Measurements from ENCODE around the gene COQ9.

The COQ9 gene

DNA sequence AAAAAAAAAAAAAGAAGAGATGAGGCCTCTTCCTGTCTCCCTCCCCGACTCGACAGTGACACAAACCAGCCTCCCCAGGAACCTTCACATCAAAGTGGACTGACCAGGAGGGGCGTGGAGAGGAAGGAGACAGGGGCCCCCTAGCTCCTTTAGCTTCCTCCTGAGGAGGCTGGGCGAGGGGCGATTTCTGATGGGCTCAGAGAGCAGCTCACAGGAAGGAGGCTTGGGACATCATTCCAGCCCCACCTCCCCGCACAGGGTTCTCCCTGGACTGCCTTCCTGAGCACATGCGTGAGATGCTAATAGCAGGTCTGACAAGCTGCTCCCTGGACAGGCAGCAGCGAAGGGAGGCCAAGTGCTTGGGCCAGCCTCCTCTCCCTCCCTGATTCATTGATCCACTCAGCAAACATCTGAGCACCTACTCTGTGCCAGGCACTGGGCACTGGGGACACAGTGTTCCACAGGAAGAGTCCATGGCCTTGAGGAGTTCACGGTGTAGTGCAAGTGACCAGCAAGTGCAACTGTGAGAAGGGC lies 53.4 kb downstream of the COQ9 start:
- TF ChIP-seq CTCF (IDR thresholded peaks at IDR 0.05; ENCODE audit: insufficient read depth, low read length, poor library complexity, severe bottlenecking), result no peak
- peaks cover 1% of the 10 kb centered on the region for H3K27me3 ChIP-seq (replicated peaks; ENCODE audit: control insufficient read depth, insufficient read depth, low read length)
- DNase-seq (ENCODE audit: extremely low read depth, insufficient read length), result no peak
- H3K36me3 ChIP-seq (ENCODE audit: control insufficient read depth, insufficient read depth, low read length), result no peaks in the 10 kb centered on the region
- H3K4me3 ChIP-seq (replicated peaks; ENCODE audit: low read depth, low read length), result no peak overlapping the region

GRCh38 chr16:57501492-57501891 lies 54.2 kb downstream of the COQ9 start:
- Histone ChIP-seq H3K27me3 (replicated peaks; ENCODE audit: control insufficient read depth, insufficient read depth, low read length) (peaks cover 1% of the 10 kb centered on the region), H3K36me3 (ENCODE audit: control insufficient read depth, insufficient read depth, low read length) (no peaks in the 10 kb centered on the region), H3K4me3 (replicated peaks; ENCODE audit: low read depth, low read length) (no peak overlapping the region)
- no peak for TF ChIP-seq CTCF (IDR thresholded peaks at IDR 0.05; ENCODE audit: insufficient read depth, low read length, poor library complexity, severe bottlenecking)
- no peak for DNase-seq (ENCODE audit: extremely low read depth, insufficient read length)

- Histone ChIP-seq H3K36me3 (ENCODE audit: control insufficient read depth, insufficient read depth, low read length) (no peaks in the 10 kb centered on the region), H3K4me3 (replicated peaks; ENCODE audit: low read depth, low read length) (no peak overlapping the region), H3K27me3 (replicated peaks; ENCODE audit: control insufficient read depth, insufficient read depth, low read length) (peaks cover 1% of the 10 kb centered on the region)
- TF ChIP-seq CTCF (IDR thresholded peaks at IDR 0.05; ENCODE audit: insufficient read depth, low read length, poor library complexity, severe bottlenecking), result no peak
- DNase-seq (ENCODE audit: extremely low read depth, insufficient read length), result no peak
Observed at GRCh38 chr16:57502048-57502775, 54.9 kb downstream of the COQ9 start.

GRCh38 chr16:57503366-57503765 lies 56.1 kb downstream of the COQ9 start:
- no peak for DNase-seq (ENCODE audit: extremely low read depth, insufficient read length)
- H3K4me3 ChIP-seq (replicated peaks; ENCODE audit: low read depth, low read length), result no peak overlapping the region
- H3K36me3 ChIP-seq (ENCODE audit: control insufficient read depth, insufficient read depth, low read length), result no peaks in the 10 kb centered on the region
- TF ChIP-seq CTCF (IDR thresholded peaks at IDR 0.05; ENCODE audit: insufficient read depth, low read length, poor library complexity, severe bottlenecking), result no peak
- H3K27me3 ChIP-seq (replicated peaks; ENCODE audit: control insufficient read depth, insufficient read depth, low read length), result peaks cover 1% of the 10 kb centered on the region

GRCh38 chr16:57504001-57504400 lies 56.7 kb downstream of the COQ9 start:
- Histone ChIP-seq H3K4me3 (replicated peaks; ENCODE audit: low read depth, low read length) (no peak overlapping the region), H3K27me3 (replicated peaks; ENCODE audit: control insufficient read depth, insufficient read depth, low read length) (peaks cover 1% of the 10 kb centered on the region), H3K36me3 (ENCODE audit: control insufficient read depth, insufficient read depth, low read length) (no peaks in the 10 kb centered on the region)
- no peak for TF ChIP-seq CTCF (IDR thresholded peaks at IDR 0.05; ENCODE audit: insufficient read depth, low read length, poor library complexity, severe bottlenecking)
- DNase-seq (ENCODE audit: extremely low read depth, insufficient read length), result no peak
